Body of pancreas (tissue), 4 donors: ENCODE results near the gene EPHB1.

Source experiments
- POLR2A ChIP-seq, 3 donors: fragments of 450-650 bp; IDR thresholded peaks; one replicate each; pipeline ENCODE4 v1.6.1; 2016; ENCODE audit warnings: antibody characterized with exemption in 3 of 3, mild to moderate bottlenecking in 2 of 3
- TF ChIP-seq, protein P1 (sequence below), 7 experiments: fragments of 450-650 bp in 4 of 7; fragments of 200-600 bp in 3 of 7; sonication (generic) in 3 of 7; IDR thresholded peaks; one replicate each; pipeline ENCODE4 v1.5.1; 2016 to 2019; ENCODE audit warnings: antibody characterized with exemption in 7 of 7

- no peak for TF ChIP-seq POLR2A (IDR thresholded peaks at IDR 0.05)
- TF ChIP-seq, protein P1, sequence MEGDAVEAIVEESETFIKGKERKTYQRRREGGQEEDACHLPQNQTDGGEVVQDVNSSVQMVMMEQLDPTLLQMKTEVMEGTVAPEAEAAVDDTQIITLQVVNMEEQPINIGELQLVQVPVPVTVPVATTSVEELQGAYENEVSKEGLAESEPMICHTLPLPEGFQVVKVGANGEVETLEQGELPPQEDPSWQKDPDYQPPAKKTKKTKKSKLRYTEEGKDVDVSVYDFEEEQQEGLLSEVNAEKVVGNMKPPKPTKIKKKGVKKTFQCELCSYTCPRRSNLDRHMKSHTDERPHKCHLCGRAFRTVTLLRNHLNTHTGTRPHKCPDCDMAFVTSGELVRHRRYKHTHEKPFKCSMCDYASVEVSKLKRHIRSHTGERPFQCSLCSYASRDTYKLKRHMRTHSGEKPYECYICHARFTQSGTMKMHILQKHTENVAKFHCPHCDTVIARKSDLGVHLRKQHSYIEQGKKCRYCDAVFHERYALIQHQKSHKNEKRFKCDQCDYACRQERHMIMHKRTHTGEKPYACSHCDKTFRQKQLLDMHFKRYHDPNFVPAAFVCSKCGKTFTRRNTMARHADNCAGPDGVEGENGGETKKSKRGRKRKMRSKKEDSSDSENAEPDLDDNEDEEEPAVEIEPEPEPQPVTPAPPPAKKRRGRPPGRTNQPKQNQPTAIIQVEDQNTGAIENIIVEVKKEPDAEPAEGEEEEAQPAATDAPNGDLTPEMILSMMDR (IDR thresholded peaks at IDR 0.05): no peak
Measured at GRCh38 chr3:134894533-134894932, 99.5 kb downstream of the EPHB1 start.
